Psoas muscle (tissue), 8 donors: ENCODE results near the gene MED13L. TPM values are rescaled to one million over a fixed set of nuclear protein-coding genes. Genes with fewer than 3 reads are reported as not detected.

Source experiments
- ATAC-seq, 4 donors: fragments of 200-7000 bp; cut with Tn5 transposase; one replicate each; pipeline ENCODE4 v1.9.1; 2020; ENCODE audit warnings: moderate library complexity in 3 of 4, mild to moderate bottlenecking in 2 of 4
- DNase-seq, 2 donors: peaks; one replicate each; pipeline ENCODE4 v3.0.0-alpha.2; 2020
- H3K27ac ChIP-seq: fragments of 200-600 bp; one replicate; pipeline ENCODE4 v1.8.0; 2022
- H3K27me3 ChIP-seq, 3 donors: fragments of 200-600 bp in 1 of 3; one replicate each; pipeline versions ENCODE4 v1.6.1 to v1.8.0; 2013 to 2022; ENCODE audit warnings: low read length in 2 of 3, mild to moderate bottlenecking in 2 of 3, moderate library complexity in 1 of 3; ENCODE audit not compliant: insufficient read depth in 3 of 3
- H3K36me3 ChIP-seq, 2 donors: fragments of 200-600 bp in 1 of 2; one replicate each; pipeline versions ENCODE4 v1.6.1 to v1.8.0; 2013 to 2022; ENCODE audit warnings: low read depth in 1 of 2, mild to moderate bottlenecking in 1 of 2, moderate library complexity in 1 of 2; ENCODE audit not compliant: insufficient read depth in 1 of 2
- H3K4me1 ChIP-seq: fragments of 200-600 bp; one replicate; pipeline ENCODE4 v1.8.0; 2022
- H3K4me3 ChIP-seq: fragments of 200-600 bp; one replicate; pipeline ENCODE4 v1.8.0; 2022; ENCODE audit warnings: mild to moderate bottlenecking
- H3K9me3 ChIP-seq: fragments of 200-600 bp; one replicate; pipeline ENCODE4 v1.8.0; 2022
- CTCF ChIP-seq: fragments of 200-600 bp; IDR thresholded peaks from one replicate; pipeline ENCODE4 v1.8.0; 2022; ENCODE audit warnings: antibody characterized with exemption
- WGBS, 3 donors: extraction: QIAGEN DNeasy Blood & Tissue Kit; methylation state at CpG; one replicate each; pipeline versions ENCODE4 v1.1.6 to v1.1.7; 2013; 5-methylcytosine and 5-hydroxymethylcytosine counted together
- intact Hi-C, 2 donors: fragments of 100-400 bp; cut with DNase I; formaldehyde crosslinking; loops; one replicate each; pipeline versions ENCODE4 v1.11.0 to v1.14.2; 2022
- polyA plus RNA-seq, 3 donors: library from polyadenylated mRNA; stranded (reverse); fragments of 200-250 nt; gene quantifications; one replicate each; pipeline ENCODE4 v1.2.3, GENCODE V29; 2013
- total RNA-seq, 4 donors: library from RNA; stranded (reverse); fragmentation: NEBNext Ultra II Directional in 2 of 4; extraction: Animal tissue kit (Norgen Biotek cat#: 25700) in 2 of 4; gene quantifications; one replicate each; pipeline versions ENCODE4 v1.2.1 to v1.2.4, GENCODE V29; 2021 to 2023
- donor health status: healthy with polysubstance abuse.
- donor health status: DM: no; HTN: no; CAD: no; lungs with moderate emphysema.
- donor health status: Bipolar disorder and iron deficiency.
- donor health status: healthy.
- donor health status: DM: yes; HTN: yes; CAD: no.
- donor health status: DM: no; HTN: no; CAD: no.
- donor health status: DM: no; HTN: no; CAD: no.
- donor health status: DM: yes; HTN: yes; CAD: no.

The MED13L gene
- total and polyA plus RNA-seq, 7 donors: 8.9 to 90.5 (median 72.5) TPM

GRCh38 chr12:116267948-116268347, 9.5 kb downstream of the MED13L start:
- peaks cover 75% of the 10 kb centered on the region for H3K4me1 ChIP-seq
- 10 to 32% (median 19%) methylated on average over 1 of the region's 1 CpG for WGBS, 3 donors
- intact Hi-C loops: no loop called here

GRCh38 chr12:116266631-116267349, 10.7 kb downstream of the MED13L start:
- H3K4me3 ChIP-seq: no peak overlapping the region
- peaks cover 78% of the 10 kb centered on the region for H3K4me1 ChIP-seq
- no peaks in the 10 kb centered on the region for H3K9me3 ChIP-seq
- WGBS, 3 donors: 40 to 52% (median 44%) methylated on average over 6 of the region's 6 CpGs
- no peak for TF ChIP-seq CTCF
- H3K27me3 ChIP-seq: no peaks in the 10 kb centered on the region
- intact Hi-C loops: no loop called here
- H3K27ac ChIP-seq: peak overlapping the region; percentile 18
- ATAC-seq: no peak
- H3K36me3 ChIP-seq: no peaks in the 10 kb centered on the region
- no peak for DNase-seq

More at GRCh38 chr12:116267948-116268347, 9.5 kb downstream of the MED13L start:
- DNase-seq: no peak
- no peak for ATAC-seq
- Histone ChIP-seq H3K9me3 (no peaks in the 10 kb centered on the region), H3K27ac (no peak overlapping the region), H3K27me3 (no peaks in the 10 kb centered on the region), H3K36me3 (no peaks in the 10 kb centered on the region), H3K4me3 (no peak overlapping the region)
- no peak for TF ChIP-seq CTCF

GRCh38 chr12:116266168-116266601, 11.3 kb downstream of the MED13L start:
- H3K27ac ChIP-seq: peak overlapping the region; percentile 18
- H3K36me3 ChIP-seq: no peaks in the 10 kb centered on the region
- ATAC-seq (peak in 3 of 4 donors; percentile 49 to 82 (median 73)), DNase-seq (no peak)
- WGBS, 3 donors: 48 to 71% (median 50%) methylated on average over 3 of the region's 3 CpGs
- TF ChIP-seq CTCF: peak; percentile 20
- H3K4me1 ChIP-seq: peaks cover 84% of the 10 kb centered on the region
- no peak overlapping the region for H3K4me3 ChIP-seq
- H3K27me3 ChIP-seq: no peaks in the 10 kb centered on the region
- intact Hi-C loops: no loop called here
- no peaks in the 10 kb centered on the region for H3K9me3 ChIP-seq

GRCh38 chr12:116265351-116266147, 11.9 kb downstream of the MED13L start:
- Histone ChIP-seq H3K27me3 (no peaks in the 10 kb centered on the region), H3K27ac (peak overlapping the region; percentile 18), H3K9me3 (no peaks in the 10 kb centered on the region), H3K4me1 (peaks cover 84% of the 10 kb centered on the region), H3K36me3 (no peaks in the 10 kb centered on the region), H3K4me3 (no peak overlapping the region)
- DNase-seq: no peak
- ATAC-seq: no peak
- TF ChIP-seq CTCF: no peak
- intact Hi-C loops: no loop called here
- 56 to 71% (median 58%) methylated on average over 7 of the region's 7 CpGs for WGBS, 3 donors
